ENCODE measurements around the gene ARHGAP10.

DNA sequence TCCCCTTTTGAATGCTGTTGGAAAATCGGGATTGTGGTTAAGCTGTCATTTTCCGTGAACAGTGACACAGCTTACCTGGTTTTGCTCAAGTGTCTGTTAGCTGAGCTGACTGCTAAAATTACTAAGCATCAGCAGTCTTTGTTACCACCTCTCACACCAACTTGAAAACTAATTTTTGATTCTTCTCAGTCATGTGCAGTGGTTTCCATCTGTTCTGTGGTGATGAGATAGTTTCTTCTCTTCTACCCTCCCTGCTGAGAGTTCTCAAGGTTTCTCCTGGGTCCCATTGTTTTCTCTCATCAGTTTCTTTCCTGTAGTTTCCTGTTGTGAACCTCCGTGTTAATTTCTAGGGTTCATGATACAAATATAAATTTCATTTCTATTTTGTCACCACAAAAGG lies 225.6 kb downstream of the ARHGAP10 start:
- TF ChIP-seq, protein P1, sequence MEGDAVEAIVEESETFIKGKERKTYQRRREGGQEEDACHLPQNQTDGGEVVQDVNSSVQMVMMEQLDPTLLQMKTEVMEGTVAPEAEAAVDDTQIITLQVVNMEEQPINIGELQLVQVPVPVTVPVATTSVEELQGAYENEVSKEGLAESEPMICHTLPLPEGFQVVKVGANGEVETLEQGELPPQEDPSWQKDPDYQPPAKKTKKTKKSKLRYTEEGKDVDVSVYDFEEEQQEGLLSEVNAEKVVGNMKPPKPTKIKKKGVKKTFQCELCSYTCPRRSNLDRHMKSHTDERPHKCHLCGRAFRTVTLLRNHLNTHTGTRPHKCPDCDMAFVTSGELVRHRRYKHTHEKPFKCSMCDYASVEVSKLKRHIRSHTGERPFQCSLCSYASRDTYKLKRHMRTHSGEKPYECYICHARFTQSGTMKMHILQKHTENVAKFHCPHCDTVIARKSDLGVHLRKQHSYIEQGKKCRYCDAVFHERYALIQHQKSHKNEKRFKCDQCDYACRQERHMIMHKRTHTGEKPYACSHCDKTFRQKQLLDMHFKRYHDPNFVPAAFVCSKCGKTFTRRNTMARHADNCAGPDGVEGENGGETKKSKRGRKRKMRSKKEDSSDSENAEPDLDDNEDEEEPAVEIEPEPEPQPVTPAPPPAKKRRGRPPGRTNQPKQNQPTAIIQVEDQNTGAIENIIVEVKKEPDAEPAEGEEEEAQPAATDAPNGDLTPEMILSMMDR (conservative IDR thresholded peaks at IDR 0.05; ENCODE audit: low read length): no peak
- TF ChIP-seq EZH2phosphoT487 (IDR thresholded peaks at IDR 0.05; ENCODE audit: borderline replicate concordance, low read depth, low read length): no peak
